HG03565 (cell line): ENCODE data around the gene NPAS3.

Experiments used
- ATAC-seq: cut with Tn5 transposase; IDR thresholded peaks from one replicate; pipeline ENCODE4 v1.9.1; 2021; ENCODE audit warnings: mild to moderate bottlenecking, moderate library complexity; ENCODE audit not compliant: unreplicated experiment

The NPAS3 gene

GRCh38 chr14:32938719-32939253, at the start of gene NPAS3:
NPAS3 (plus strand) TSS chr14:32938879.
- ATAC-seq = no peak

GRCh38 chr14:32896979-32897697, 41.5 kb upstream of the NPAS3 start:
- ATAC-seq = no peak

GRCh38 chr14:32897698-32898064, 41.0 kb upstream of the NPAS3 start:
- no peak for ATAC-seq

GRCh38 chr14:32898876-32899275, 39.8 kb upstream of the NPAS3 start:
- no peak for ATAC-seq

GRCh38 chr14:32900547-32900946, 38.1 kb upstream of the NPAS3 start:
- no peak for ATAC-seq

- no peak for ATAC-seq
Measured at GRCh38 chr14:32905013-32905412, 33.7 kb upstream of the NPAS3 start.

GRCh38 chr14:32906672-32907071, 32.0 kb upstream of the NPAS3 start:
- ATAC-seq = no peak

GRCh38 chr14:32908196-32909084, 30.2 kb upstream of the NPAS3 start:
- ATAC-seq = no peak

GRCh38 chr14:32913725-32914124, 25.0 kb upstream of the NPAS3 start:
- ATAC-seq = no peak

GRCh38 chr14:32914391-32914790, 24.3 kb upstream of the NPAS3 start:
- no peak for ATAC-seq

- no peak for ATAC-seq
Measured at GRCh38 chr14:32920696-32921276, 17.9 kb upstream of the NPAS3 start.

- no peak for ATAC-seq
Measured at GRCh38 chr14:32925439-32925838, 13.2 kb upstream of the NPAS3 start.

GRCh38 chr14:32932302-32932913, 6.3 kb upstream of the NPAS3 start:
- no peak for ATAC-seq

- ATAC-seq = no peak
Measured at GRCh38 chr14:32932914-32933628, 5.6 kb upstream of the NPAS3 start.

GRCh38 chr14:32933629-32934072, 5.0 kb upstream of the NPAS3 start:
- ATAC-seq = no peak

- no peak for ATAC-seq
Measured at GRCh38 chr14:32934073-32934880, 4.4 kb upstream of the NPAS3 start.

- no peak for ATAC-seq
Measured at GRCh38 chr14:32934881-32935633, 3.6 kb upstream of the NPAS3 start.

- ATAC-seq = no peak
Measured at GRCh38 chr14:32939254-32940065, 781 bp downstream of the NPAS3 start.
